ENCODE measurements around the gene LRRK2. TPM values are rescaled to one million over a fixed set of nuclear protein-coding genes. Genes with fewer than 3 reads are reported as not detected.

The LRRK2 gene
- total and polyA plus RNA-seq, 4 donors, result 1.5 to 11.5 (median 4.9) TPM

- Histone ChIP-seq H3K9me3 (ENCODE audit: control insufficient read depth in 4 of 4, low read length in 3 of 4) (no peaks in the 10 kb centered on the region), H3K27ac (ENCODE audit: low read depth in 1 of 2, low read length in 2 of 2) (no peak overlapping the region), H3K27me3 (ENCODE audit: control insufficient read depth in 4 of 4, insufficient read depth in 4 of 4, low read length in 3 of 4) (no peaks in the 10 kb centered on the region), H3K4me3 (ENCODE audit: low read depth in 1 of 3, low read length in 3 of 3) (no peak overlapping the region), H3K4me1 (ENCODE audit: control insufficient read depth in 4 of 4, insufficient read depth in 4 of 4, low read length in 3 of 4) (no peaks in the 10 kb centered on the region), H3K9ac (ENCODE audit: low read depth in 1 of 2, low read length in 2 of 2) (no peak overlapping the region), H3K36me3 (ENCODE audit: control insufficient read depth in 4 of 4, insufficient read depth in 3 of 4, low read depth in 1 of 4, low read length in 3 of 4) (peaks cover 0 to 17% (median 5%) of the 10 kb centered on the region in 4 donors)
- no peak for TF ChIP-seq JUND (IDR thresholded peaks at IDR 0.05)
- TF ChIP-seq, protein P1, sequence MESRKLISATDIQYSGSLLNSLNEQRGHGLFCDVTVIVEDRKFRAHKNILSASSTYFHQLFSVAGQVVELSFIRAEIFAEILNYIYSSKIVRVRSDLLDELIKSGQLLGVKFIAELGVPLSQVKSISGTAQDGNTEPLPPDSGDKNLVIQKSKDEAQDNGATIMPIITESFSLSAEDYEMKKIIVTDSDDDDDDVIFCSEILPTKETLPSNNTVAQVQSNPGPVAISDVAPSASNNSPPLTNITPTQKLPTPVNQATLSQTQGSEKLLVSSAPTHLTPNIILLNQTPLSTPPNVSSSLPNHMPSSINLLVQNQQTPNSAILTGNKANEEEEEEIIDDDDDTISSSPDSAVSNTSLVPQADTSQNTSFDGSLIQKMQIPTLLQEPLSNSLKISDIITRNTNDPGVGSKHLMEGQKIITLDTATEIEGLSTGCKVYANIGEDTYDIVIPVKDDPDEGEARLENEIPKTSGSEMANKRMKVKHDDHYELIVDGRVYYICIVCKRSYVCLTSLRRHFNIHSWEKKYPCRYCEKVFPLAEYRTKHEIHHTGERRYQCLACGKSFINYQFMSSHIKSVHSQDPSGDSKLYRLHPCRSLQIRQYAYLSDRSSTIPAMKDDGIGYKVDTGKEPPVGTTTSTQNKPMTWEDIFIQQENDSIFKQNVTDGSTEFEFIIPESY (IDR thresholded peaks at IDR 0.05), result no peak
- no peak for TF ChIP-seq YY1 (IDR thresholded peaks at IDR 0.05)
- TF ChIP-seq SP1 (IDR thresholded peaks at IDR 0.05), result no peak
- no peak for TF ChIP-seq RXRA (IDR thresholded peaks at IDR 0.05)
- TF ChIP-seq HNF4G (IDR thresholded peaks at IDR 0.05), result no peak
- TF ChIP-seq TAF1 (conservative IDR thresholded peaks at IDR 0.05), result no peak
- no peak for TF ChIP-seq FOXA1 (IDR thresholded peaks at IDR 0.05)
- no peak for TF ChIP-seq HNF4A (conservative IDR thresholded peaks at IDR 0.05)
- no peak for TF ChIP-seq MAX (IDR thresholded peaks at IDR 0.05)
- TF ChIP-seq, protein P2, sequence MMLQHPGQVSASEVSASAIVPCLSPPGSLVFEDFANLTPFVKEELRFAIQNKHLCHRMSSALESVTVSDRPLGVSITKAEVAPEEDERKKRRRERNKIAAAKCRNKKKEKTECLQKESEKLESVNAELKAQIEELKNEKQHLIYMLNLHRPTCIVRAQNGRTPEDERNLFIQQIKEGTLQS (IDR thresholded peaks at IDR 0.05), result no peak
- no peak for TF ChIP-seq NR2F2 (IDR thresholded peaks at IDR 0.05)
- TF ChIP-seq EGR1 (IDR thresholded peaks at IDR 0.05; ENCODE audit: low read depth in 2 of 2), result no peak
- no peak for TF ChIP-seq RAD21 (IDR thresholded peaks at IDR 0.05)
- no peak for TF ChIP-seq FOXA2 (IDR thresholded peaks at IDR 0.05)
- TF ChIP-seq, protein P3, sequence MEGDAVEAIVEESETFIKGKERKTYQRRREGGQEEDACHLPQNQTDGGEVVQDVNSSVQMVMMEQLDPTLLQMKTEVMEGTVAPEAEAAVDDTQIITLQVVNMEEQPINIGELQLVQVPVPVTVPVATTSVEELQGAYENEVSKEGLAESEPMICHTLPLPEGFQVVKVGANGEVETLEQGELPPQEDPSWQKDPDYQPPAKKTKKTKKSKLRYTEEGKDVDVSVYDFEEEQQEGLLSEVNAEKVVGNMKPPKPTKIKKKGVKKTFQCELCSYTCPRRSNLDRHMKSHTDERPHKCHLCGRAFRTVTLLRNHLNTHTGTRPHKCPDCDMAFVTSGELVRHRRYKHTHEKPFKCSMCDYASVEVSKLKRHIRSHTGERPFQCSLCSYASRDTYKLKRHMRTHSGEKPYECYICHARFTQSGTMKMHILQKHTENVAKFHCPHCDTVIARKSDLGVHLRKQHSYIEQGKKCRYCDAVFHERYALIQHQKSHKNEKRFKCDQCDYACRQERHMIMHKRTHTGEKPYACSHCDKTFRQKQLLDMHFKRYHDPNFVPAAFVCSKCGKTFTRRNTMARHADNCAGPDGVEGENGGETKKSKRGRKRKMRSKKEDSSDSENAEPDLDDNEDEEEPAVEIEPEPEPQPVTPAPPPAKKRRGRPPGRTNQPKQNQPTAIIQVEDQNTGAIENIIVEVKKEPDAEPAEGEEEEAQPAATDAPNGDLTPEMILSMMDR (IDR thresholded peaks at IDR 0.05; ENCODE audit: low read depth, low read length, missing input control), result no peak
- TF ChIP-seq GABPA (IDR thresholded peaks at IDR 0.05 in 1 of 2, conservative IDR thresholded peaks at IDR 0.05 in 1 of 2), result no peak
- DNase-seq (ENCODE audit: low spot score), result no peak
- whole genome bisulfite sequencing, result 97% methylated on average over 8 of the region's 8 CpGs
These were observed 73.5 kb downstream of the LRRK2 start for GRCh38 chr12:40298341-40298740.

DNA sequence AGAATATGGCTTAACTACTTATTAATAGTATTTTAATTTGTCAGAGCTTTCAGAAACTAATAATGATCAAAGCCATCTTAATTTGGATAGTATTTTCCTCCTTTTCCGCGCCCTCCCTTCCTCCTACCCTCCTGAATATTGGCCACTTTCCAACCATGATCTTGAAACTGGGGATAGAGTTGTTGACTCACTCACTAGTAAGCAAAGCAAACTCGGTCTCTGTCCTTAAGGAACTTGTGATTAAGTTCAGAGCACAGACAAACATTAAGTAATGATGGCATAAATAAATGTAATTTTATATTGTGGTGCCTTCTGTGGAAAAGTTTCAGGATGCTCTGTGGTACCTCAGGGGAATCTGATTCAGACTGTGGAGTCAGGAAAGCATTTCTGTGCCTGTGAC, 75.7 kb downstream of the LRRK2 start:
- 82% methylated on average over 3 of the region's 3 CpGs for WGBS
- Histone ChIP-seq H3K4me1 (ENCODE audit: control insufficient read depth in 4 of 4, insufficient read depth in 4 of 4, low read length in 3 of 4) (no peaks in the 10 kb centered on the region), H3K9me3 (ENCODE audit: control insufficient read depth in 4 of 4, low read length in 3 of 4) (no peaks in the 10 kb centered on the region), H3K36me3 (ENCODE audit: control insufficient read depth in 4 of 4, insufficient read depth in 3 of 4, low read depth in 1 of 4, low read length in 3 of 4) (peaks cover 0 to 12% (median 5%) of the 10 kb centered on the region in 4 donors), H3K4me3 (ENCODE audit: low read depth in 1 of 3, low read length in 3 of 3) (no peak overlapping the region), H3K27me3 (ENCODE audit: control insufficient read depth in 4 of 4, insufficient read depth in 4 of 4, low read length in 3 of 4) (no peaks in the 10 kb centered on the region), H3K27ac (ENCODE audit: low read depth in 1 of 2, low read length in 2 of 2) (no peak overlapping the region), H3K9ac (ENCODE audit: low read depth in 1 of 2, low read length in 2 of 2) (no peak overlapping the region)
- DNase-seq (ENCODE audit: low spot score), result no peak
- no peak for TF ChIP-seq HNF4G (IDR thresholded peaks at IDR 0.05)
- TF ChIP-seq REST (IDR thresholded peaks at IDR 0.05), result no peak
- no peak for TF ChIP-seq RAD21 (IDR thresholded peaks at IDR 0.05)
- TF ChIP-seq EGR1 (IDR thresholded peaks at IDR 0.05; ENCODE audit: low read depth in 2 of 2), result no peak
- no peak for TF ChIP-seq NR2F2 (IDR thresholded peaks at IDR 0.05)
- TF ChIP-seq YY1 (IDR thresholded peaks at IDR 0.05), result no peak
- TF ChIP-seq RXRA (IDR thresholded peaks at IDR 0.05), result no peak

Measured in liver (tissue), 9 donors.